Lung (tissue), 12 donors: Measurements from ENCODE around the gene GRAMD1B. TPM values are rescaled to one million over a fixed set of nuclear protein-coding genes. Genes with fewer than 3 reads are reported as not detected.

Experiments used
- ATAC-seq: fragments of 200-7000 bp; cut with Tn5 transposase; one replicate; pipeline ENCODE4 v1.9.1; 2020; ENCODE audit warnings: moderate number of reproducible peaks; ENCODE audit not compliant: insufficient read depth, low FRiP score
- DNase-seq, 3 donors: peaks; one replicate each; pipeline ENCODE4 v3.0.0-alpha.2; 2013 to 2017
- H3K27ac ChIP-seq, 2 donors: one replicate each; pipeline ENCODE4 v1.5.1; 2013; ENCODE audit warnings: mild to moderate bottlenecking in 2 of 2, moderate library complexity in 2 of 2, control low read depth in 1 of 2, inconsistent platforms in 1 of 2, low read depth in 1 of 2, low read length in 1 of 2
- H3K27me3 ChIP-seq, 3 donors: one replicate each; pipeline ENCODE4 v1.5.1; 2013; ENCODE audit warnings: low read length in 2 of 3; ENCODE audit not compliant: control insufficient read depth in 3 of 3, insufficient read depth in 3 of 3
- H3K36me3 ChIP-seq, 4 donors: one replicate each; pipeline ENCODE4 v1.5.1; 2013; ENCODE audit warnings: low read length in 4 of 4, mild to moderate bottlenecking in 1 of 4, moderate library complexity in 1 of 4; ENCODE audit not compliant: control insufficient read depth in 4 of 4, insufficient read depth in 4 of 4
- H3K4me1 ChIP-seq, 5 donors: one replicate each; pipeline ENCODE4 v1.5.1; 2013; ENCODE audit warnings: low read length in 5 of 5, mild to moderate bottlenecking in 2 of 5, moderate library complexity in 1 of 5; ENCODE audit not compliant: control insufficient read depth in 5 of 5, insufficient read depth in 5 of 5
- H3K4me3 ChIP-seq: one replicate; pipeline ENCODE4 v1.5.1; 2013; ENCODE audit warnings: mild to moderate bottlenecking, control low read depth, moderate library complexity
- H3K9ac ChIP-seq, 2 donors: one replicate each; pipeline ENCODE4 v1.5.1; 2013; ENCODE audit warnings: low read length in 2 of 2, control low read depth in 1 of 2; ENCODE audit not compliant: insufficient read depth in 1 of 2
- H3K9me3 ChIP-seq, 4 donors: one replicate each; pipeline ENCODE4 v1.5.1; 2013; ENCODE audit warnings: low read length in 3 of 4, mild to moderate bottlenecking in 1 of 4, moderate library complexity in 1 of 4; ENCODE audit not compliant: control insufficient read depth in 4 of 4, insufficient read depth in 3 of 4
- CTCF ChIP-seq: IDR thresholded peaks from 2 replicates; pipeline ENCODE4 v1.5.1; 2012; ENCODE audit warnings: mild to moderate bottlenecking; ENCODE audit errors: control extremely low read depth, extremely low read depth
- WGBS, 2 donors: extraction: QIAGEN DNeasy Blood & Tissue Kit; methylation state at CpG; one replicate each; pipeline ENCODE4 v1.1.7; 2013; 5-methylcytosine and 5-hydroxymethylcytosine counted together
- polyA plus RNA-seq, 2 donors: library from polyadenylated mRNA; stranded (reverse); fragments of 200-250 nt; gene quantifications; one replicate each; pipeline ENCODE4 v1.2.1, GENCODE V29; 2013
- total RNA-seq, 2 donors: library from RNA; depleted of rRNA in 1 of 2; stranded (reverse); fragments of >200 nt in 1 of 2; gene quantifications; one replicate each; pipeline ENCODE4 v1.2.1, GENCODE V29; 2014 to 2021
- donor health status: control.
- donor health status: control.
- donor health status: Bipolar disorder and iron deficiency.
- donor health status: healthy.
- donor health status: DM: yes; HTN: yes; CAD: no.

GRAMD1B gene
- total and polyA plus RNA-seq, 4 donors: 1.4 to 6.0 (median 3.3) TPM

DNA sequence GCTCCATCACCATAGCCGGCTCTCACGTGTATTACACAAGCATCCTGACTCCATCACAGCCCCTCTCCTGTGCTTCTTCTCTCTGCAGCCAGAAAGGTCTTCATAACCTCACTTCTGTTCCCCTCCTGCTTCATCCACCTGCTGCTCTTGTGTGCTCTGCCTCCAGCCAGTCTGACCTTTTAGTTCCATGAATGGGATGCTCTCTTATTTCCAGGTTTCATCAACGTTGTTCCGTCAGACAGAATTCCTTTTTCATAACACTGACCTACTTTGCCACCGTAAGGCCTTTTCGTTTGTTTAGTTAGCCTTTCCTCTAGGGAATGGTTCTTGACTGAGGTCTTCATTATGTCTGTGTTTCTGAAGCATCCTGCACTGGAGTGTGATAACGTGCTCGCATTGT lies 18.8 kb downstream of the GRAMD1B start:
- Histone ChIP-seq H3K36me3 (no peaks in the 10 kb centered on the region), H3K27ac (no peak overlapping the region), H3K9me3 (no peaks in the 10 kb centered on the region), H3K4me1 (peaks cover 0 to 18% (median 12%) of the 10 kb centered on the region in 5 donors), H3K9ac (no peak overlapping the region), H3K4me3 (no peak overlapping the region), H3K27me3 (no peaks in the 10 kb centered on the region)
- ATAC-seq: no peak
- WGBS, 2 donors: 69 to 76% methylated on average over 8 of the region's 8 CpGs
- no peak for TF ChIP-seq CTCF
- DNase-seq: no peak

DNA sequence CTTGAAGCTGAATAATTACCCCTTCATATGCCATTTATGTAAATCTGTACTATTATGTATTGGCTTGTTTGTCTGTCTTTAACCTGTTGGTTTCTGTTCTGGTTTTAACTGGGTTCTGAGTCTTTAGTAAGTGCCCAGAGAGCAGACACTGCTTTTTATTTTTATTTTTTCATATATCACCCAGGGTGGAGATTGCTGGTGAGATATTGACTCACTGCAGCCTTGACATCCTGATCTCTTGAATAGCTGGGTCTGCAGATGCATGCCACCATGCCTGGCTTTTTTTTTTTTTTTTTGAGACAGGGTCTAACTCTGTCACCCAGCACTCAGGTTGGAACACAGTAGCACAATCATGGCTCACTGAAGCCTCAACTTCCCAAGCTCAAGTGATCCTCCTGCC lies 19.4 kb downstream of the GRAMD1B start:
- H3K4me1 ChIP-seq: peaks cover 0 to 18% (median 12%) of the 10 kb centered on the region in 5 donors
- H3K9me3 ChIP-seq: no peaks in the 10 kb centered on the region
- no peak overlapping the region for H3K9ac ChIP-seq
- H3K27ac ChIP-seq: no peak overlapping the region
- TF ChIP-seq CTCF: no peak
- ATAC-seq: no peak
- no peak for DNase-seq
- H3K4me3 ChIP-seq: no peak overlapping the region
- H3K36me3 ChIP-seq: no peaks in the 10 kb centered on the region
- H3K27me3 ChIP-seq: no peaks in the 10 kb centered on the region

GRCh38 chr11:123450623-123451022 lies 20.6 kb downstream of the GRAMD1B start:
- WGBS, 2 donors: 86 to 90% methylated on average over 3 of the region's 3 CpGs
- H3K9me3 ChIP-seq: no peaks in the 10 kb centered on the region
- H3K9ac ChIP-seq: no peak overlapping the region
- H3K27ac ChIP-seq: peak overlapping the region in 1 of 2 donors; percentile 22
- TF ChIP-seq CTCF: no peak
- DNase-seq: peak; percentile 57 to 79 (median 73)
- ATAC-seq: no peak
- H3K4me1 ChIP-seq: peaks cover 0 to 18% (median 12%) of the 10 kb centered on the region in 5 donors
- H3K36me3 ChIP-seq: no peaks in the 10 kb centered on the region
- no peak overlapping the region for H3K4me3 ChIP-seq
- no peaks in the 10 kb centered on the region for H3K27me3 ChIP-seq

- H3K36me3 ChIP-seq: no peaks in the 10 kb centered on the region
- 57 to 61% methylated on average over 5 of the region's 5 CpGs for WGBS, 2 donors
- ATAC-seq (no peak), DNase-seq (peak in 2 of 3 donors; percentile 29 to 30)
- H3K27ac ChIP-seq: peak overlapping the region in 1 of 2 donors; percentile 43
- H3K4me3 ChIP-seq: no peak overlapping the region
- H3K27me3 ChIP-seq: no peaks in the 10 kb centered on the region
- H3K9ac ChIP-seq: no peak overlapping the region
- no peaks in the 10 kb centered on the region for H3K9me3 ChIP-seq
- TF ChIP-seq CTCF: no peak
- peaks cover 0 to 18% (median 12%) of the 10 kb centered on the region in 5 donors for H3K4me1 ChIP-seq
Measured at GRCh38 chr11:123451183-123451781, 21.2 kb downstream of the GRAMD1B start.
